Cardiac muscle cell (in vitro differentiated cells and primary cell): ENCODE results near the gene PKNOX2. TPM values are rescaled to one million over a fixed set of nuclear protein-coding genes. Genes with fewer than 3 reads are reported as not detected.

Source experiments
- DNase-seq, 2 donors: peaks; one replicate each; pipeline versions ENCODE4 v3.0.0 to v3.0.0-alpha.2; 2010 to 2017; ENCODE audit warnings: low read depth in 1 of 2, low spot score in 1 of 2
- H3K27ac ChIP-seq: fragments of 200-600 bp; sonication (generic); 2 replicates; pipeline ENCODE4 v1.5.1; 2016
- H3K27me3 ChIP-seq: fragments of 200-600 bp; sonication (generic); 2 replicates; pipeline ENCODE4 v1.6.0; 2016; ENCODE audit warnings: control low read depth
- H3K36me3 ChIP-seq: fragments of 200-600 bp; sonication (generic); 2 replicates; pipeline ENCODE4 v1.5.1; 2016; ENCODE audit warnings: control low read depth
- H3K4me1 ChIP-seq: fragments of 200-600 bp; sonication (generic); 2 replicates; pipeline ENCODE4 v1.8.1; 2017; ENCODE audit warnings: low read depth, mild to moderate bottlenecking, mixed run types
- H3K4me3 ChIP-seq: fragments of 200-600 bp; sonication (generic); 2 replicates; pipeline ENCODE4 v1.5.1; 2016; ENCODE audit warnings: mild to moderate bottlenecking
- H3K9me3 ChIP-seq: fragments of 200-600 bp; sonication (generic); 2 replicates; pipeline ENCODE4 v1.5.1; 2017; ENCODE audit warnings: low read depth, mild to moderate bottlenecking, control low read depth
- CTCF ChIP-seq: IDR thresholded peaks from 2 replicates; pipeline ENCODE4 v1.5.1; 2012; ENCODE audit warnings: low read depth, mild to moderate bottlenecking, low read length
- polyA plus RNA-seq: library from polyadenylated mRNA; unstranded; fragments of >200 nt; fragmentation: Nextera tagmentation; extraction: Ambion mirVana; gene quantifications from 2 replicates; pipeline ENCODE4 v1.2.1, GENCODE V29; 2016
- total RNA-seq: library from RNA; depleted of rRNA; stranded (reverse); fragments of >200 nt; gene quantifications from 2 replicates; pipeline ENCODE4 v1.2.3, GENCODE V29; 2016

PKNOX2 gene
- total and polyA plus RNA-seq, 2 experiments from 2014 or later = 2.1 to 6.1 TPM

- H3K9me3 ChIP-seq = no peaks in the 10 kb centered on the region
- H3K27ac ChIP-seq = no peak overlapping the region
- TF ChIP-seq CTCF = no peak
- peaks cover 19% of the 10 kb centered on the region for H3K4me1 ChIP-seq
- no peak for DNase-seq
- H3K36me3 ChIP-seq = no peaks in the 10 kb centered on the region
- no peak overlapping the region for H3K4me3 ChIP-seq
- peaks cover 17% of the 10 kb centered on the region for H3K27me3 ChIP-seq
Measured at GRCh38 chr11:125370561-125371389, 206.2 kb downstream of the PKNOX2 start.

GRCh38 chr11:125371431-125371935 is 206.9 kb downstream of the PKNOX2 start:
- no peak for TF ChIP-seq CTCF
- H3K27ac ChIP-seq = no peak overlapping the region
- no peak overlapping the region for H3K4me3 ChIP-seq

GRCh38 chr11:125372088-125372487 is 207.5 kb downstream of the PKNOX2 start:
- Histone ChIP-seq H3K36me3 (no peaks in the 10 kb centered on the region), H3K4me1 (peaks cover 30% of the 10 kb centered on the region), H3K9me3 (no peaks in the 10 kb centered on the region), H3K4me3 (no peak overlapping the region), H3K27ac (no peak overlapping the region), H3K27me3 (peaks cover 17% of the 10 kb centered on the region)
- TF ChIP-seq CTCF = no peak
- DNase-seq = no peak

More at GRCh38 chr11:125371431-125371935, 206.9 kb downstream of the PKNOX2 start:
- H3K4me1 ChIP-seq = peaks cover 25% of the 10 kb centered on the region
- H3K36me3 ChIP-seq = no peaks in the 10 kb centered on the region
- DNase-seq = peak in 1 of 2 donors; percentile 28
- peaks cover 17% of the 10 kb centered on the region for H3K27me3 ChIP-seq
- H3K9me3 ChIP-seq = no peaks in the 10 kb centered on the region

- no peak for DNase-seq
- Histone ChIP-seq H3K9me3 (no peaks in the 10 kb centered on the region), H3K36me3 (no peaks in the 10 kb centered on the region), H3K27me3 (peaks cover 17% of the 10 kb centered on the region), H3K4me1 (peaks cover 30% of the 10 kb centered on the region), H3K4me3 (no peak overlapping the region), H3K27ac (no peak overlapping the region)
- no peak for TF ChIP-seq CTCF
Measured at GRCh38 chr11:125372911-125373310, 208.4 kb downstream of the PKNOX2 start.

GRCh38 chr11:125373426-125374391 is 209.2 kb downstream of the PKNOX2 start:
- TF ChIP-seq CTCF = no peak
- H3K4me1 ChIP-seq = peaks cover 30% of the 10 kb centered on the region
- no peak overlapping the region for H3K27ac ChIP-seq
- peaks cover 17% of the 10 kb centered on the region for H3K27me3 ChIP-seq
- no peak overlapping the region for H3K4me3 ChIP-seq
- peak in 1 of 2 donors; percentile 80 for DNase-seq
- no peaks in the 10 kb centered on the region for H3K36me3 ChIP-seq
- no peaks in the 10 kb centered on the region for H3K9me3 ChIP-seq
